Mesothelial cell of epicardium (in vitro differentiated cells): Measurements from ENCODE around the gene CXXC5. TPM values are rescaled to one million over a fixed set of nuclear protein-coding genes. Genes with fewer than 3 reads are reported as not detected.

Experiments used
- DNase-seq, 2 experiments: peaks; one replicate each; pipeline ENCODE4 v3.0.0; 2021; ENCODE audit warnings: low spot score in 2 of 2; ENCODE audit not compliant: unreplicated experiment in 2 of 2
- H3K27ac Mint-ChIP-seq: 2 replicates; pipeline ENCODE4 v1.8.0; 2021; ENCODE audit warnings: mixed read lengths
- H3K27me3 Mint-ChIP-seq: 2 replicates; pipeline ENCODE4 v1.8.0; 2021; ENCODE audit warnings: low read depth, mixed read lengths
- H3K36me3 Mint-ChIP-seq: 2 replicates; pipeline ENCODE4 v1.8.0; 2021; ENCODE audit warnings: mixed read lengths
- H3K4me1 Mint-ChIP-seq: 2 replicates; pipeline ENCODE4 v1.8.0; 2021; ENCODE audit warnings: mixed read lengths
- H3K4me3 Mint-ChIP-seq: 2 replicates; pipeline ENCODE4 v1.8.0; 2021; ENCODE audit warnings: mild to moderate bottlenecking, moderate library complexity, mixed read lengths
- H3K9me3 Mint-ChIP-seq: 2 replicates; pipeline ENCODE4 v1.8.0; 2021; ENCODE audit warnings: mixed read lengths
- CTCF ChIP-seq: fragments of 200-600 bp; sonication (generic); IDR thresholded peaks from one replicate; pipeline ENCODE4 v1.5.0; 2021; ENCODE audit warnings: antibody characterized with exemption; ENCODE audit not compliant: unreplicated experiment
- total RNA-seq: library from RNA; stranded (reverse); gene quantifications from 3 replicates; pipeline ENCODE4 v1.2.1, GENCODE V29; 2021

Gene CXXC5
- total RNA-seq, 1 donor from 2014 or later: 37.4 TPM

GRCh38 chr5:139677736-139678613 is 29.8 kb downstream of the CXXC5 start:
- Mint-ChIP-seq H3K4me3 (no peak overlapping the region), H3K36me3 (peaks cover 8% of the 10 kb centered on the region), H3K27me3 (no peaks in the 10 kb centered on the region)

GRCh38 chr5:139678751-139679750 is 30.9 kb downstream of the CXXC5 start:
- DNase-seq: no peak
- H3K4me3 Mint-ChIP-seq: no peak overlapping the region
- no peaks in the 10 kb centered on the region for H3K9me3 Mint-ChIP-seq
- peak overlapping the region; percentile 73 for H3K27ac Mint-ChIP-seq
- H3K4me1 Mint-ChIP-seq: peaks cover 26% of the 10 kb centered on the region
- H3K27me3 Mint-ChIP-seq: no peaks in the 10 kb centered on the region
- TF ChIP-seq CTCF: no peak
- peaks cover 12% of the 10 kb centered on the region for H3K36me3 Mint-ChIP-seq

More at GRCh38 chr5:139677736-139678613, 29.8 kb downstream of the CXXC5 start:
- no peak for TF ChIP-seq CTCF
- no peaks in the 10 kb centered on the region for H3K9me3 Mint-ChIP-seq
- H3K27ac Mint-ChIP-seq: peak overlapping the region; percentile 86
- H3K4me1 Mint-ChIP-seq: peaks cover 28% of the 10 kb centered on the region
- DNase-seq: no peak

- no peak overlapping the region for H3K4me3 Mint-ChIP-seq
- H3K4me1 Mint-ChIP-seq: peaks cover 20% of the 10 kb centered on the region
- H3K27ac Mint-ChIP-seq: no peak overlapping the region
- H3K9me3 Mint-ChIP-seq: no peaks in the 10 kb centered on the region
- H3K36me3 Mint-ChIP-seq: peaks cover 12% of the 10 kb centered on the region
- DNase-seq: no peak
- no peaks in the 10 kb centered on the region for H3K27me3 Mint-ChIP-seq
- TF ChIP-seq CTCF: no peak
Measured at GRCh38 chr5:139680368-139681111, 32.4 kb downstream of the CXXC5 start.

GRCh38 chr5:139681112-139681458 is 32.9 kb downstream of the CXXC5 start:
- Mint-ChIP-seq H3K27ac (no peak overlapping the region), H3K4me1 (peaks cover 20% of the 10 kb centered on the region)

More at GRCh38 chr5:139681112-139681458, 32.9 kb downstream of the CXXC5 start:
- no peaks in the 10 kb centered on the region for H3K9me3 Mint-ChIP-seq
- peaks cover 12% of the 10 kb centered on the region for H3K36me3 Mint-ChIP-seq
- DNase-seq: no peak
- H3K27me3 Mint-ChIP-seq: no peaks in the 10 kb centered on the region
- TF ChIP-seq CTCF: no peak
- no peak overlapping the region for H3K4me3 Mint-ChIP-seq
